HL-60 (cell line): ENCODE measurements around the gene NKAIN2.

Experiments
- DNase-seq, 2 experiments: peaks; one replicate each; pipeline ENCODE4 v3.0.0-alpha.2; 2010 to 2020; ENCODE audit warnings: low read depth in 1 of 2, low spot score in 1 of 2
- H3K27ac ChIP-seq: fragments of 250-450 bp; sonication (Bioruptor Pico); replicated peaks from 2 replicates; pipeline ENCODE4 v1.5.1; 2020; ENCODE audit warnings: mild to moderate bottlenecking, moderate library complexity
- H3K27me3 ChIP-seq: fragments of 250-450 bp; sonication (Bioruptor Pico); 2 replicates; pipeline ENCODE4 v1.5.1; 2021; ENCODE audit warnings: mild to moderate bottlenecking, moderate library complexity; ENCODE audit not compliant: insufficient read depth, poor library complexity, severe bottlenecking
- H3K4me3 ChIP-seq: replicated peaks from 2 replicates; pipeline ENCODE4 v1.5.1; 2011; ENCODE audit warnings: mild to moderate bottlenecking, control low read depth, low read length; ENCODE audit not compliant: insufficient read depth
- GABPA ChIP-seq: IDR thresholded peaks from 2 replicates; pipeline ENCODE4 v1.6.1; 2012; ENCODE audit warnings: low read depth
- POLR2AphosphoS5 ChIP-seq: IDR thresholded peaks from 2 replicates; pipeline ENCODE4 v1.6.1; 2012; ENCODE audit warnings: low read depth
- SPI1 ChIP-seq: IDR thresholded peaks from 2 replicates; pipeline ENCODE4 v1.6.1; 2012; ENCODE audit warnings: low read depth, mild to moderate bottlenecking, borderline replicate concordance
- TF ChIP-seq, protein P1 (sequence below): IDR thresholded peaks from one replicate; pipeline ENCODE4 v1.5.1; 2011; ENCODE audit warnings: low read length, control low read depth, inconsistent platforms; ENCODE audit not compliant: insufficient read depth
- TF ChIP-seq, protein P2 (sequence below): IDR thresholded peaks from 2 replicates; pipeline ENCODE4 v1.6.1; 2012; ENCODE audit warnings: low read depth; ENCODE audit not compliant: insufficient replicate concordance

The NKAIN2 gene

DNA sequence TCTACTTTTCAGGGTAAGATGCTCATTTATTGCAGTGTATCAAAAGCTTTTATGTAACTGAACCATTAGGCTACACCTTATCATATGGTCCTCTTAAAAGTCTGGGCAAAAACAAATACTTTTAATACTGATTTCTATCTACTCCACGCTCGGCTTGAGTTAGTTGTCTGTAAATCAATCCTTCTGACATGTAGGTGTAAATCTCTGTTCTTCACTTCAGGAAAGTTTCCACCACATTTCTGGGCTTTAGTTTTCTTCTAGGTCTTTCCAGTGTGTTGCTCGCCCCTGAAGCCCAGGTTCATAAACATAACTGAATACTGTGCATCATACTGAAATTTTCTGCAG lies 1069.4 kb downstream of the NKAIN2 start:
- no peak for DNase-seq
- TF ChIP-seq, protein P1, sequence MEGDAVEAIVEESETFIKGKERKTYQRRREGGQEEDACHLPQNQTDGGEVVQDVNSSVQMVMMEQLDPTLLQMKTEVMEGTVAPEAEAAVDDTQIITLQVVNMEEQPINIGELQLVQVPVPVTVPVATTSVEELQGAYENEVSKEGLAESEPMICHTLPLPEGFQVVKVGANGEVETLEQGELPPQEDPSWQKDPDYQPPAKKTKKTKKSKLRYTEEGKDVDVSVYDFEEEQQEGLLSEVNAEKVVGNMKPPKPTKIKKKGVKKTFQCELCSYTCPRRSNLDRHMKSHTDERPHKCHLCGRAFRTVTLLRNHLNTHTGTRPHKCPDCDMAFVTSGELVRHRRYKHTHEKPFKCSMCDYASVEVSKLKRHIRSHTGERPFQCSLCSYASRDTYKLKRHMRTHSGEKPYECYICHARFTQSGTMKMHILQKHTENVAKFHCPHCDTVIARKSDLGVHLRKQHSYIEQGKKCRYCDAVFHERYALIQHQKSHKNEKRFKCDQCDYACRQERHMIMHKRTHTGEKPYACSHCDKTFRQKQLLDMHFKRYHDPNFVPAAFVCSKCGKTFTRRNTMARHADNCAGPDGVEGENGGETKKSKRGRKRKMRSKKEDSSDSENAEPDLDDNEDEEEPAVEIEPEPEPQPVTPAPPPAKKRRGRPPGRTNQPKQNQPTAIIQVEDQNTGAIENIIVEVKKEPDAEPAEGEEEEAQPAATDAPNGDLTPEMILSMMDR, result no peak
- TF ChIP-seq SPI1 (no peak), GABPA (no peak), POLR2AphosphoS5 (no peak)
- TF ChIP-seq, protein P2, sequence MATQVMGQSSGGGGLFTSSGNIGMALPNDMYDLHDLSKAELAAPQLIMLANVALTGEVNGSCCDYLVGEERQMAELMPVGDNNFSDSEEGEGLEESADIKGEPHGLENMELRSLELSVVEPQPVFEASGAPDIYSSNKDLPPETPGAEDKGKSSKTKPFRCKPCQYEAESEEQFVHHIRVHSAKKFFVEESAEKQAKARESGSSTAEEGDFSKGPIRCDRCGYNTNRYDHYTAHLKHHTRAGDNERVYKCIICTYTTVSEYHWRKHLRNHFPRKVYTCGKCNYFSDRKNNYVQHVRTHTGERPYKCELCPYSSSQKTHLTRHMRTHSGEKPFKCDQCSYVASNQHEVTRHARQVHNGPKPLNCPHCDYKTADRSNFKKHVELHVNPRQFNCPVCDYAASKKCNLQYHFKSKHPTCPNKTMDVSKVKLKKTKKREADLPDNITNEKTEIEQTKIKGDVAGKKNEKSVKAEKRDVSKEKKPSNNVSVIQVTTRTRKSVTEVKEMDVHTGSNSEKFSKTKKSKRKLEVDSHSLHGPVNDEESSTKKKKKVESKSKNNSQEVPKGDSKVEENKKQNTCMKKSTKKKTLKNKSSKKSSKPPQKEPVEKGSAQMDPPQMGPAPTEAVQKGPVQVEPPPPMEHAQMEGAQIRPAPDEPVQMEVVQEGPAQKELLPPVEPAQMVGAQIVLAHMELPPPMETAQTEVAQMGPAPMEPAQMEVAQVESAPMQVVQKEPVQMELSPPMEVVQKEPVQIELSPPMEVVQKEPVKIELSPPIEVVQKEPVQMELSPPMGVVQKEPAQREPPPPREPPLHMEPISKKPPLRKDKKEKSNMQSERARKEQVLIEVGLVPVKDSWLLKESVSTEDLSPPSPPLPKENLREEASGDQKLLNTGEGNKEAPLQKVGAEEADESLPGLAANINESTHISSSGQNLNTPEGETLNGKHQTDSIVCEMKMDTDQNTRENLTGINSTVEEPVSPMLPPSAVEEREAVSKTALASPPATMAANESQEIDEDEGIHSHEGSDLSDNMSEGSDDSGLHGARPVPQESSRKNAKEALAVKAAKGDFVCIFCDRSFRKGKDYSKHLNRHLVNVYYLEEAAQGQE, result no peak
- no peak overlapping the region for H3K4me3 ChIP-seq

More for the DNA sequence above, 1069.4 kb downstream of the NKAIN2 start:
- Histone ChIP-seq H3K27ac (no peak overlapping the region), H3K27me3 (peaks cover 2% of the 10 kb centered on the region)
